H1 (cell line): ENCODE results near the gene PSMB11. TPM values are rescaled to one million over a fixed set of nuclear protein-coding genes. Genes with fewer than 3 reads are reported as not detected.

Source experiments
- CTCF ChIA-PET: fragments of 300-600 bp; sonication (Branson Sonifier 250); formaldehyde crosslinking; loops from one replicate; lab custom pipeline; 2021; ENCODE audit not compliant: partially characterized antibody; lab: Charles Lee
- POLR2A ChIA-PET: fragments of 300-600 bp; sonication (Branson Sonifier 250); formaldehyde crosslinking; loops from one replicate; lab custom pipeline; 2021; ENCODE audit warnings: inconsistent platforms; ENCODE audit not compliant: partially characterized antibody; lab: Charles Lee
- DNase-seq, 2 experiments: peaks; one replicate each; pipeline versions ENCODE4 v3.0.0 to v3.0.0-alpha.2; 2010 to 2022; ENCODE audit warnings: low spot score in 2 of 2, low read depth in 1 of 2, mixed read lengths in 1 of 2
- FAIRE-seq: peaks from 2 replicates; lab custom pipeline; 2011; peaks lifted over from hg19 to GRCh38; lab: Jason Lieb, UNC
- H2AFZ ChIP-seq: 2 replicates; pipeline ENCODE4 v1.8.1; 2012; ENCODE audit warnings: low read length, inconsistent platforms
- H2AK5ac ChIP-seq: 2 replicates; pipeline ENCODE4 v1.6.1; 2013; ENCODE audit warnings: low read depth, low read length
- H2BK120ac ChIP-seq: replicated peaks from 2 replicates; pipeline ENCODE3; 2013; ENCODE audit warnings: low read depth, low read length, inconsistent platforms
- H2BK12ac ChIP-seq: 2 replicates; pipeline ENCODE4 v1.6.1; 2013; ENCODE audit warnings: low read depth, low read length
- H2BK15ac ChIP-seq: 2 replicates; pipeline ENCODE4 v1.6.1; 2013; ENCODE audit warnings: low read length
- H2BK20ac ChIP-seq: 2 replicates; pipeline ENCODE4 v1.6.1; 2013; ENCODE audit warnings: low read length
- H2BK5ac ChIP-seq: 2 replicates; pipeline ENCODE4 v1.6.1; 2013; ENCODE audit warnings: low read depth, low read length
- H3K14ac ChIP-seq: 2 replicates; pipeline ENCODE4 v1.6.1; 2013; ENCODE audit warnings: inconsistent platforms; ENCODE audit not compliant: insufficient read length
- H3K18ac ChIP-seq: 2 replicates; pipeline ENCODE4 v1.6.1; 2013; ENCODE audit warnings: low read length; ENCODE audit errors: extremely low read depth
- H3K23ac ChIP-seq: 2 replicates; pipeline ENCODE4 v1.6.1; 2013; ENCODE audit warnings: inconsistent platforms; ENCODE audit not compliant: insufficient read length
- H3K23me2 ChIP-seq: 2 replicates; pipeline ENCODE4 v1.6.1; 2013; ENCODE audit warnings: low read depth, low read length
- H3K27ac ChIP-seq: 2 replicates; pipeline ENCODE4 v1.6.1; 2011; ENCODE audit warnings: low read depth, low read length, inconsistent platforms
- H3K27me3 ChIP-seq, 4 experiments: replicated peaks in 1 of 4; 1 replicate in 1 of 4; 2 replicates in 3 of 4; pipeline versions ENCODE4 v1.6.1 to v1.8.1; 2011 to 2013; ENCODE audit warnings: low read length in 3 of 4, mild to moderate bottlenecking in 3 of 4, inconsistent platforms in 2 of 4, mixed read lengths in 2 of 4, moderate library complexity in 1 of 4; ENCODE audit not compliant: control insufficient read depth in 3 of 4, insufficient read depth in 3 of 4; ENCODE audit errors: extremely low read depth in 1 of 4
- H3K36me3 ChIP-seq, 4 experiments: 2 replicates each; pipeline versions ENCODE4 v1.6.1 to v1.8.1; 2011 to 2013; ENCODE audit warnings: mild to moderate bottlenecking in 4 of 4, low read length in 3 of 4, moderate library complexity in 2 of 4, control low read depth in 1 of 4, inconsistent platforms in 1 of 4; ENCODE audit not compliant: insufficient read depth in 4 of 4, control insufficient read depth in 2 of 4
- H3K4ac ChIP-seq: replicated peaks from 2 replicates; pipeline ENCODE3; 2013; ENCODE audit warnings: low read length, low read depth, mixed read lengths, inconsistent platforms; ENCODE audit not compliant: insufficient read length
- H3K4me1 ChIP-seq, 4 experiments: replicated peaks in 1 of 4; 1 replicate in 1 of 4; 2 replicates in 3 of 4; pipeline versions ENCODE4 v1.6.1 to v1.8.1; 2011 to 2013; ENCODE audit warnings: low read length in 3 of 4, inconsistent platforms in 2 of 4, mixed read lengths in 1 of 4; ENCODE audit not compliant: insufficient read depth in 4 of 4, control insufficient read depth in 3 of 4
- H3K4me2 ChIP-seq, 2 experiments: 2 replicates each; pipeline versions ENCODE4 v1.6.1 to v1.8.1; 2011 to 2013; ENCODE audit warnings: low read depth in 2 of 2, low read length in 2 of 2, control low read depth in 1 of 2, inconsistent platforms in 1 of 2, mild to moderate bottlenecking in 1 of 2; ENCODE audit not compliant: insufficient read depth in 1 of 2
- H3K4me3 ChIP-seq, 4 experiments: fragments of 200-600, 300-600 bp in 1 of 4; sonication (generic), shearing (Covaris generic), sonication (Bioruptor Twin) in 1 of 4; 2 replicates each; pipeline versions ENCODE4 v1.5.1 to v1.8.1; 2011 to 2016; ENCODE audit warnings: low read length in 4 of 4, low read depth in 3 of 4, control low read depth in 2 of 4, inconsistent platforms in 2 of 4, mild to moderate bottlenecking in 2 of 4, mixed read lengths in 1 of 4, moderate library complexity in 1 of 4; ENCODE audit not compliant: insufficient read depth in 2 of 4; ENCODE audit errors: extremely low read depth in 1 of 4
- H3K56ac ChIP-seq: replicated peaks from 2 replicates; pipeline ENCODE3; 2013; ENCODE audit warnings: low read depth, mild to moderate bottlenecking, mixed read lengths, low read length, inconsistent platforms; ENCODE audit not compliant: insufficient read length
- H3K79me1 ChIP-seq: 2 replicates; pipeline ENCODE4 v1.6.1; 2013; ENCODE audit warnings: low read depth, low read length, control low read depth
- H3K79me2 ChIP-seq, 2 experiments: 2 replicates each; pipeline versions ENCODE4 v1.6.1 to v1.8.1; 2012 to 2013; ENCODE audit warnings: low read length in 2 of 2, mild to moderate bottlenecking in 2 of 2, inconsistent platforms in 1 of 2; ENCODE audit not compliant: insufficient read depth in 2 of 2, control insufficient read depth in 1 of 2
- H3K9ac ChIP-seq, 4 experiments: replicated peaks in 1 of 4; 1 replicate in 1 of 4; 2 replicates in 3 of 4; pipeline versions ENCODE4 v1.6.1 to v1.8.1; 2011 to 2013; ENCODE audit warnings: low read depth in 3 of 4, low read length in 3 of 4, control low read depth in 2 of 4, mild to moderate bottlenecking in 2 of 4, moderate library complexity in 2 of 4, inconsistent platforms in 1 of 4; ENCODE audit errors: extremely low read depth in 1 of 4
- H3K9me3 ChIP-seq, 2 experiments: 2 replicates each; pipeline versions ENCODE4 v1.6.1 to v1.8.1; 2012 to 2013; ENCODE audit warnings: mild to moderate bottlenecking in 2 of 2, moderate library complexity in 2 of 2, control low read depth in 1 of 2, inconsistent platforms in 1 of 2, low read depth in 1 of 2, low read length in 1 of 2, mixed read lengths in 1 of 2; ENCODE audit not compliant: insufficient read depth in 2 of 2
- H4K20me1 ChIP-seq, 2 experiments: replicated peaks in 1 of 2; 2 replicates each; pipeline versions ENCODE3 to v1.8.1; 2011 to 2013; ENCODE audit warnings: inconsistent platforms in 2 of 2, low read length in 2 of 2, mild to moderate bottlenecking in 1 of 2; ENCODE audit not compliant: insufficient read depth in 2 of 2, control insufficient read depth in 1 of 2
- H4K5ac ChIP-seq: 2 replicates; pipeline ENCODE4 v1.6.1; 2013; ENCODE audit warnings: low read length, low read depth, mixed read lengths, inconsistent platforms; ENCODE audit not compliant: insufficient read length
- H4K8ac ChIP-seq: 2 replicates; pipeline ENCODE4 v1.8.0; 2013; ENCODE audit warnings: mild to moderate bottlenecking, moderate library complexity, low read length, inconsistent platforms; ENCODE audit not compliant: insufficient read depth; ENCODE audit errors: extremely low read depth
- H4K91ac ChIP-seq: replicated peaks from 2 replicates; pipeline ENCODE3; 2013; ENCODE audit warnings: low read length, mixed read lengths, inconsistent platforms; ENCODE audit not compliant: insufficient read length
- GABPA ChIP-seq: IDR thresholded peaks from 2 replicates; pipeline ENCODE4 v1.6.1; 2011; ENCODE audit warnings: mild to moderate bottlenecking, low read length, moderate library complexity, borderline replicate concordance; ENCODE audit not compliant: insufficient read depth
- HDAC2 ChIP-seq, 2 experiments: fragments of 300-600 bp in 1 of 2; sonication (generic) in 1 of 2; IDR thresholded peaks; 2 replicates each; pipeline ENCODE4 v1.6.1; 2011 to 2012; ENCODE audit warnings: low read depth in 2 of 2, low read length in 2 of 2, mild to moderate bottlenecking in 2 of 2, moderate library complexity in 2 of 2, borderline replicate concordance in 1 of 2, inconsistent platforms in 1 of 2
- POLR2A ChIP-seq, 2 experiments: IDR thresholded peaks; 1 replicate in 1 of 2; 2 replicates in 1 of 2; pipeline ENCODE4 v1.6.1; 2011; ENCODE audit warnings: low read depth in 2 of 2, low read length in 2 of 2, mild to moderate bottlenecking in 2 of 2; ENCODE audit errors: control extremely low read depth in 1 of 2
- POLR2AphosphoS5 ChIP-seq: IDR thresholded peaks from 2 replicates; pipeline ENCODE4 v1.6.1; 2011; ENCODE audit warnings: low read depth, low read length
- RAD21 ChIP-seq, 2 experiments: IDR thresholded peaks in 1 of 2; conservative IDR thresholded peaks in 1 of 2; 2 replicates each; pipeline ENCODE4 v1.6.1; 2011; ENCODE audit warnings: low read depth in 2 of 2, low read length in 2 of 2, improper control_type of control experiment in 1 of 2, inconsistent platforms in 1 of 2, mild to moderate bottlenecking in 1 of 2, moderate library complexity in 1 of 2
- TAF1 ChIP-seq: IDR thresholded peaks from 2 replicates; pipeline ENCODE4 v1.6.1; 2011; ENCODE audit warnings: mild to moderate bottlenecking, low read depth, low read length
- WGBS, 2 experiments: shearing (Covaris generic) in 1 of 2; methylation state at CpG; one replicate each; pipeline versions ENCODE4 v1.1.6 to v1.1.7; 2013 to 2015; ENCODE audit warnings: low lambda C conversion rate in 2 of 2, mixed read lengths in 2 of 2, inconsistent platforms in 1 of 2, low coverage in 1 of 2, missing lambda C conversion rate in 1 of 2; ENCODE audit not compliant: insufficient replicate concordance in 2 of 2, insufficient coverage in 1 of 2, insufficient read length in 1 of 2; ENCODE audit errors: extremely low coverage in 1 of 2, missing lambda C conversion rate in 1 of 2; 5-methylcytosine and 5-hydroxymethylcytosine counted together
- polyA plus RNA-seq, 7 experiments: library from polyadenylated mRNA; depleted of rRNA in 3 of 7; stranded (reverse) in 5 of 7; unstranded in 2 of 7; fragments of >200 nt in 5 of 7; fragments of 200-250 nt in 2 of 7; gene quantifications; 1 replicate in 5 of 7; 2 replicates in 1 of 7; 4 replicates in 1 of 7; pipeline versions ENCODE4 v1.2.1 to v1.2.3, GENCODE V29; 2011 to 2013; ENCODE audit warnings: missing spikeins in 2 of 7, mixed read lengths in 2 of 7
- total RNA-seq: library from RNA; stranded (reverse); fragmentation: NEBNext Ultra II Directional; extraction: Animal tissue kit (Norgen Biotek cat#: 25700); gene quantifications from 2 replicates; pipeline ENCODE4 v1.2.1, GENCODE V29; 2021

PSMB11 gene
- total and polyA plus RNA-seq, 2 of the 8 experiments (the other 6 are each of a cell fraction or from before 2014, with no cell fraction given) = not detected

DNA sequence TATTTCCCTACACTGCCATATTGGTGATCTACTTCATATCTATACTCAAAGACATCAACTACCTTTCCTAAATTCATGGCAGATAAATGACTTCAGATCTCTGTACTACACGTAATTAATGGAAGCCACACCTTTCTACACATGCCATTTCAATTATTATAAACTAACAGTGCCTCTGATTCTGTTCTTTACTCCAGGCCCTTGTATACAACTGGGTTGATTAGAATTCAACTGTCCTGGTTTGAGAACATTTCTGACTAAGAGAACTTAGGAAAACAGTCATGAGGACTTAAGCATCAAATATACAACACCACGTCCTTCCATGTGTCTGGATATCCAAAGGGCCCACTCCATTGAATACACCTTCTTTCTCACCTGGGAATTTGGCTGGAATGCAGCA is 51.1 kb downstream of the PSMB11 start:
- Histone ChIP-seq H3K79me1 (peaks cover 11% of the 10 kb centered on the region), H3K23me2 (peaks cover 5% of the 10 kb centered on the region; the same call in 1 of the 2 replicates), H3K4me2 (no peak overlapping the region; a peak in 1 of 4 replicates), H3K79me2 (peaks cover 18 to 66% of the 10 kb centered on the region in 2 experiments), H2BK5ac (no peak overlapping the region), H3K14ac (no peak overlapping the region), H3K9me3 (no peaks in the 10 kb centered on the region), H2BK15ac (no peak overlapping the region), H2BK20ac (no peak overlapping the region), H3K9ac (no peak overlapping the region), H3K56ac (no peak overlapping the region), H4K5ac (no peak overlapping the region), H3K27ac (no peak overlapping the region), H3K4me1 (no peaks in the 10 kb centered on the region; a peak in 3 of 7 replicates), H3K18ac (no peak overlapping the region), H2AK5ac (no peak overlapping the region), H3K4ac (no peak overlapping the region), H2BK12ac (no peak overlapping the region), H2BK120ac (no peak overlapping the region), H3K27me3 (no peaks in the 10 kb centered on the region), H3K23ac (no peak overlapping the region), H2AFZ (no peak overlapping the region), H4K8ac (no peak overlapping the region), H3K4me3 (peak overlapping the region in 1 of 4 experiments; percentile 94; a peak in 1 of 8 replicates), H3K36me3 (peaks cover 28 to 55% (median 47%) of the 10 kb centered on the region in 4 experiments), H4K91ac (no peak overlapping the region), H4K20me1 (peaks cover 9 to 11% of the 10 kb centered on the region in 2 experiments)
- POLR2A ChIA-PET = interaction anchor here (1.2 to 1.7 kb wide), 3 partner anchors 9 to 43 kb away, joined by 3 to 6 read pairs (median 3); partner anchors contain the start of gene CIROP
- FAIRE-seq = no peak
- no peak for DNase-seq
- WGBS, 2 experiments = 88% methylated on average over 2 of the region's 2 CpGs; no CpG with 5 or more reads in 1 of the 2 experiments
- CTCF ChIA-PET = interaction anchor here (1.9 to 4.6 kb wide), 2 partner anchors 16 to 37 kb away, joined by 6 to 56 read pairs; no protein-coding TSS in a partner anchor
- no peak for TF ChIP-seq GABPA
- TF ChIP-seq RAD21 (IDR thresholded peaks at IDR 0.05 in 1 of 2, conservative IDR thresholded peaks at IDR 0.05 in 1 of 2; ENCODE audit: low read depth in 2 of 2, low read length in 2 of 2) = no peak
- TF ChIP-seq TAF1 = no peak
- TF ChIP-seq POLR2AphosphoS5 = no peak
- no peak for TF ChIP-seq POLR2A (IDR thresholded peaks at IDR 0.05; ENCODE audit: control extremely low read depth in 1 of 2, low read depth in 2 of 2, low read length in 2 of 2)
- TF ChIP-seq HDAC2 (IDR thresholded peaks at IDR 0.05; ENCODE audit: borderline replicate concordance in 1 of 2, low read depth in 2 of 2, low read length in 2 of 2) = no peak
